Memory B cell (primary cell): ENCODE measurements around the gene VEPH1.

Source experiments
- ATAC-seq: fragments of 150-1000 bp; cut with Tn5 transposase; 2 replicates; pipeline ENCODE4 v1.10.0; 2021; ENCODE audit warnings: low read depth, mild to moderate bottlenecking, moderate library complexity
- DNase-seq, 2 donors: peaks; one replicate each; pipeline ENCODE4 v3.0.0; 2022; ENCODE audit warnings: low spot score in 2 of 2
- H3K27ac Mint-ChIP-seq: one replicate; pipeline ENCODE4 v1.8.0; 2022; ENCODE audit warnings: mild to moderate bottlenecking, moderate library complexity, mixed read lengths
- H3K27me3 Mint-ChIP-seq: one replicate; pipeline ENCODE4 v1.8.0; 2022; ENCODE audit warnings: mixed read lengths
- H3K36me3 Mint-ChIP-seq: one replicate; pipeline ENCODE4 v1.8.0; 2022; ENCODE audit warnings: mild to moderate bottlenecking, mixed read lengths
- H3K4me1 Mint-ChIP-seq: one replicate; pipeline ENCODE4 v1.8.0; 2022; ENCODE audit warnings: mixed read lengths
- H3K4me3 Mint-ChIP-seq: one replicate; pipeline ENCODE4 v1.8.0; 2022; ENCODE audit warnings: mild to moderate bottlenecking, moderate library complexity, mixed read lengths
- H3K9me3 Mint-ChIP-seq: one replicate; pipeline ENCODE4 v1.8.0; 2022; ENCODE audit warnings: mixed read lengths

The VEPH1 gene

GRCh38 chr3:157477441-157477840 is 25.8 kb downstream of the VEPH1 start:
- Mint-ChIP-seq H3K9me3 (peaks cover 3% of the 10 kb centered on the region), H3K27me3 (peaks cover 2% of the 10 kb centered on the region), H3K36me3 (no peaks in the 10 kb centered on the region), H3K27ac (no peak overlapping the region), H3K4me3 (no peak overlapping the region), H3K4me1 (no peaks in the 10 kb centered on the region)
- DNase-seq (no peak), ATAC-seq (no peak)

- peaks cover 1% of the 10 kb centered on the region for H3K9me3 Mint-ChIP-seq
- H3K4me1 Mint-ChIP-seq, result no peaks in the 10 kb centered on the region
- ATAC-seq (no peak), DNase-seq (no peak)
- H3K36me3 Mint-ChIP-seq, result no peaks in the 10 kb centered on the region
- no peak overlapping the region for H3K27ac Mint-ChIP-seq
- H3K4me3 Mint-ChIP-seq, result no peak overlapping the region
- H3K27me3 Mint-ChIP-seq, result peaks cover 2% of the 10 kb centered on the region
These were observed 27.2 kb downstream of the VEPH1 start for GRCh38 chr3:157475921-157476414.

- no peak overlapping the region for H3K4me3 Mint-ChIP-seq
These were observed 30.6 kb downstream of the VEPH1 start for GRCh38 chr3:157472648-157473047.

GRCh38 chr3:157471064-157471463 is 32.2 kb downstream of the VEPH1 start:
- Mint-ChIP-seq H3K9me3 (no peaks in the 10 kb centered on the region), H3K4me3 (no peak overlapping the region), H3K27me3 (peaks cover 1% of the 10 kb centered on the region), H3K4me1 (no peaks in the 10 kb centered on the region), H3K27ac (no peak overlapping the region), H3K36me3 (no peaks in the 10 kb centered on the region)
- DNase-seq (no peak), ATAC-seq (no peak)

More at GRCh38 chr3:157472648-157473047, 30.6 kb downstream of the VEPH1 start:
- no peak for ATAC-seq
- peaks cover 2% of the 10 kb centered on the region for H3K27me3 Mint-ChIP-seq
- DNase-seq, result no peak
- H3K27ac Mint-ChIP-seq, result no peak overlapping the region
- H3K36me3 Mint-ChIP-seq, result no peaks in the 10 kb centered on the region
- no peaks in the 10 kb centered on the region for H3K4me1 Mint-ChIP-seq
- H3K9me3 Mint-ChIP-seq, result peaks cover 1% of the 10 kb centered on the region

GRCh38 chr3:157469561-157470294 is 33.5 kb downstream of the VEPH1 start:
- H3K27ac Mint-ChIP-seq, result no peak overlapping the region
- no peaks in the 10 kb centered on the region for H3K9me3 Mint-ChIP-seq
- DNase-seq, result no peak
- H3K36me3 Mint-ChIP-seq, result no peaks in the 10 kb centered on the region
- H3K4me3 Mint-ChIP-seq, result no peak overlapping the region
- no peak for ATAC-seq
- peaks cover 1% of the 10 kb centered on the region for H3K27me3 Mint-ChIP-seq
- no peaks in the 10 kb centered on the region for H3K4me1 Mint-ChIP-seq

- Mint-ChIP-seq H3K27ac (no peak overlapping the region), H3K36me3 (no peaks in the 10 kb centered on the region), H3K4me3 (no peak overlapping the region), H3K4me1 (no peaks in the 10 kb centered on the region), H3K27me3 (peaks cover 3% of the 10 kb centered on the region), H3K9me3 (no peaks in the 10 kb centered on the region)
- no peak for DNase-seq
- ATAC-seq, result no peak
These were observed 36.0 kb downstream of the VEPH1 start for GRCh38 chr3:157467200-157467599.

- no peak for DNase-seq
- no peaks in the 10 kb centered on the region for H3K4me1 Mint-ChIP-seq
- H3K27ac Mint-ChIP-seq, result no peak overlapping the region
- H3K9me3 Mint-ChIP-seq, result no peaks in the 10 kb centered on the region
- no peaks in the 10 kb centered on the region for H3K36me3 Mint-ChIP-seq
- no peak for ATAC-seq
- H3K4me3 Mint-ChIP-seq, result no peak overlapping the region
- peaks cover 3% of the 10 kb centered on the region for H3K27me3 Mint-ChIP-seq
These were observed 37.5 kb downstream of the VEPH1 start for GRCh38 chr3:157465741-157466140.

GRCh38 chr3:157464321-157464720 is 38.9 kb downstream of the VEPH1 start:
- DNase-seq, result no peak
- no peak for ATAC-seq

GRCh38 chr3:157463816-157464215 is 39.4 kb downstream of the VEPH1 start:
- H3K4me3 Mint-ChIP-seq, result no peak overlapping the region
- no peaks in the 10 kb centered on the region for H3K4me1 Mint-ChIP-seq
- no peak overlapping the region for H3K27ac Mint-ChIP-seq
- H3K27me3 Mint-ChIP-seq, result peaks cover 6% of the 10 kb centered on the region
- ATAC-seq, result no peak
- H3K36me3 Mint-ChIP-seq, result no peaks in the 10 kb centered on the region
- H3K9me3 Mint-ChIP-seq, result no peaks in the 10 kb centered on the region
- DNase-seq, result no peak

More at GRCh38 chr3:157464321-157464720, 38.9 kb downstream of the VEPH1 start:
- Mint-ChIP-seq H3K4me1 (no peaks in the 10 kb centered on the region), H3K27ac (no peak overlapping the region), H3K9me3 (no peaks in the 10 kb centered on the region), H3K4me3 (no peak overlapping the region), H3K27me3 (peaks cover 6% of the 10 kb centered on the region), H3K36me3 (no peaks in the 10 kb centered on the region)

- Mint-ChIP-seq H3K4me3 (no peak overlapping the region), H3K4me1 (no peaks in the 10 kb centered on the region), H3K27me3 (peaks cover 9% of the 10 kb centered on the region), H3K9me3 (no peaks in the 10 kb centered on the region), H3K36me3 (no peaks in the 10 kb centered on the region), H3K27ac (no peak overlapping the region)
- no peak for ATAC-seq
- DNase-seq, result no peak
These were observed 43.0 kb downstream of the VEPH1 start for GRCh38 chr3:157460253-157460652.

GRCh38 chr3:157459706-157460105 is 43.5 kb downstream of the VEPH1 start:
- DNase-seq (no peak), ATAC-seq (no peak)
- no peaks in the 10 kb centered on the region for H3K4me1 Mint-ChIP-seq
- no peak overlapping the region for H3K4me3 Mint-ChIP-seq
- H3K27ac Mint-ChIP-seq, result no peak overlapping the region
- H3K27me3 Mint-ChIP-seq, result peaks cover 9% of the 10 kb centered on the region
- H3K36me3 Mint-ChIP-seq, result no peaks in the 10 kb centered on the region
- H3K9me3 Mint-ChIP-seq, result no peaks in the 10 kb centered on the region

- H3K36me3 Mint-ChIP-seq, result no peaks in the 10 kb centered on the region
- no peaks in the 10 kb centered on the region for H3K9me3 Mint-ChIP-seq
- DNase-seq (no peak), ATAC-seq (no peak)
- H3K27me3 Mint-ChIP-seq, result peaks cover 4% of the 10 kb centered on the region
- H3K4me1 Mint-ChIP-seq, result no peaks in the 10 kb centered on the region
- H3K27ac Mint-ChIP-seq, result no peak overlapping the region
- no peak overlapping the region for H3K4me3 Mint-ChIP-seq
These were observed 49.4 kb downstream of the VEPH1 start for GRCh38 chr3:157453824-157454223.

GRCh38 chr3:157452097-157452496 is 51.1 kb downstream of the VEPH1 start:
- no peak for DNase-seq
- peaks cover 2% of the 10 kb centered on the region for H3K27me3 Mint-ChIP-seq
- no peaks in the 10 kb centered on the region for H3K4me1 Mint-ChIP-seq
- H3K4me3 Mint-ChIP-seq, result no peak overlapping the region
- no peaks in the 10 kb centered on the region for H3K9me3 Mint-ChIP-seq
- no peak overlapping the region for H3K27ac Mint-ChIP-seq
- no peak for ATAC-seq
- H3K36me3 Mint-ChIP-seq, result no peaks in the 10 kb centered on the region

- no peaks in the 10 kb centered on the region for H3K9me3 Mint-ChIP-seq
- no peak overlapping the region for H3K4me3 Mint-ChIP-seq
- no peaks in the 10 kb centered on the region for H3K36me3 Mint-ChIP-seq
- ATAC-seq (no peak), DNase-seq (no peak)
- H3K4me1 Mint-ChIP-seq, result no peaks in the 10 kb centered on the region
- no peaks in the 10 kb centered on the region for H3K27me3 Mint-ChIP-seq
- H3K27ac Mint-ChIP-seq, result no peak overlapping the region
These were observed 56.1 kb downstream of the VEPH1 start for GRCh38 chr3:157447026-157447694.
